ENCODE measurements around the gene FECH. TPM values are rescaled to one million over a fixed set of nuclear protein-coding genes. Genes with fewer than 3 reads are reported as not detected.
"Not testable (repeated sequence)": the region's sequence is repeated elsewhere in the genome, so short reads cannot be mapped to it uniquely, and the experiment has no call there.

The FECH gene
- polyA plus RNA-seq, 1 donor from 2014 or later: 13.2 TPM

DNA sequence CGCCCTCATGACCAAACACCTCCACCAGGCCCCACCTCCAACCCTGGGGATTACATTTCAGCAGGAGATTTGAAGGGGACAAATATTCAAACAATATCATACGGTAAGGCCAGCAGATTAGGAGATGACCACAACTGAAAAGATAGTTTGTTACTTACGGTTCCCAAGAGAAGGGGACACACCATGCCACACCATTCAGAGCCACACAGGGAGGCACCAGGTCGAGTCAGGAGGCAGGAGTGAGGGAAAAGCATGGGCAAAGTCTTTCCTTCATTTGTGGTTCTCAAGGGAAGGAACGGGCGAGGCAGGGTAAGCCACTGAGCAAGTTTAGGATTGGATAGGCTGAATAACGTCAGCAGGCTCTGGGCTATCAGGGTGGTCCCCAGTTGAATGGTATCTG is 57.4 kb downstream of the FECH start:
- Mint-ChIP-seq H3K27me3 (peaks cover 2% of the 10 kb centered on the region), H3K27ac (no peak overlapping the region), H3K9me3 (peaks cover 0 to 3% (median 0%) of the 10 kb centered on the region in 3 donors), H3K4me3 (peak overlapping the region in 1 of 4 donors; percentile 18), H3K4me1 (peaks cover 0 to 3% (median 0%) of the 10 kb centered on the region in 3 donors), H3K36me3 (peaks cover 1% of the 10 kb centered on the region)

DNA sequence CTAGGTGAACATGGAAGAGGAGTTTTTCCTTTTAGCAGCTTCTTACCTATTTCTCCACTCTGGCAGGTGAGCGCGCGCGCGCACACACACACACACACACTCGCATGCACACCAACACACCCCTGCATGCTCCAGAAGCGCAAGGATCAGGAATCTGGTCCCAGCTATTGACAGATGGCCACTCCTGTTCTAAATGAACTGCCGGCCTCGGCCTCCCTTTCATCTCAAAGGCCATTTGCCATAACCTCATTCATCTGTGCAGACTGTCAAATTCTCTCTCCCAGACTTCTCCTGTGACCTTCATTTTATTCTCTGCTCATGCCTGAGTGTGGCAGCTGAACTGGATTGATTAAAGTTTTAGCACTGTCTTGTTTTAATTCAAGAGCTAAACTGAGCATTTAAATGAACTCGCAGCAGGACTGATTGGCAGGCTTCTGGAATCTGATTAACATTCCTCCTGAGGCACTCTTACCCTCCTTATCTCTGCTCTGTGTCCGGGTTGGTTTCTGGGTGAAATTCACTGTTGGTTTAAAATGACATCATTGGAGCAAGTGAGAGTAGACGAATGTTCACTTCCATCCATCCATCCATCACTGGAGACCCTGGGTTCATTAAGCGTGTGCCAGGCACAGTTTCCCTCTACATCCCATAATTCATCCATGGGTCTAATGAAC is 58.8 kb downstream of the FECH start:
- Mint-ChIP-seq H3K27ac (no peak overlapping the region), H3K4me1 (peaks cover 4 to 10% (median 5%) of the 10 kb centered on the region in 3 donors), H3K4me3 (no peak overlapping the region), H3K27me3 (peaks cover 2% of the 10 kb centered on the region), H3K36me3 (peaks cover 1% of the 10 kb centered on the region), H3K9me3 (peaks cover 0 to 3% (median 0%) of the 10 kb centered on the region in 3 donors)

DNA sequence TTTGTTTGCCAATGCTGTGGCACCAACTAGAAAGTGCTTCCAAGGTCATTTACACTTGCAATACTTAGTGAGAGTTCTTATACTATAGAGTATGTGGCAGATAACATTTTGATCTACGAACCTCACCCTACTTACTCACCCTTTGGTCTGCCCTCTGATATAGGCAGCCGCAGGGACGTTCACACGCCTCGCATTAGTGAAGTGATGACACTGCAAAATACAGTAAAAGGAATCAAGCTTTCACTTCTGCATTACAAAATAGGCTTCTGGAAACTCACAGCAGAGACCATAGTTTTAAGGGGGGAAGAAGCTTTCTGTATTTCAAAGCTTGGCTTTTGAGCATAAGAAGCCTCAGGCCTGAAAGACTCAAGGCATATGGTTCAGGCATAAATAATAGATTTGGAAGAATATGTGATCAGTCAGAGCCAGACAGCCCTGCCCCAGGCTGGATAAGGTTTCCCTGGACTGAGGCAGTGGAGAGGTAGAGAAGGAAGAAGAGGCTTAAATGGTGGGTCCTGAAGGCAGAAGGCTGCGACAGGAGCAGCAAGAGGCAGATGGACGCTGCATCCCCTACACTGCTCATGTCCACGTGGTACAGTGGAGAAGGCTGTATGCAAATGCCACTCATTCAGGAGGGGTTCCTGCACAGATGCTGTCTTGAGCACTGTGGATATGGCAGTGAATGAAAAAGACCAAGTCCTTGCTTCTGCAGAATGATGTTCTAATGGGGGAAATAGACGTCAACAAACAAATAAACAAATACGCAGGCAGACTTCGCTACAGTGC is 63.1 kb downstream of the FECH start:
- no peaks in the 10 kb centered on the region for H3K9me3 Mint-ChIP-seq
- H3K36me3 Mint-ChIP-seq: peaks cover 3% of the 10 kb centered on the region
- peaks cover 6% of the 10 kb centered on the region for H3K27me3 Mint-ChIP-seq
- no peak overlapping the region for H3K27ac Mint-ChIP-seq
- H3K4me1 Mint-ChIP-seq: peaks cover 5 to 10% (median 6%) of the 10 kb centered on the region in 3 donors
- no peak overlapping the region for H3K4me3 Mint-ChIP-seq

DNA sequence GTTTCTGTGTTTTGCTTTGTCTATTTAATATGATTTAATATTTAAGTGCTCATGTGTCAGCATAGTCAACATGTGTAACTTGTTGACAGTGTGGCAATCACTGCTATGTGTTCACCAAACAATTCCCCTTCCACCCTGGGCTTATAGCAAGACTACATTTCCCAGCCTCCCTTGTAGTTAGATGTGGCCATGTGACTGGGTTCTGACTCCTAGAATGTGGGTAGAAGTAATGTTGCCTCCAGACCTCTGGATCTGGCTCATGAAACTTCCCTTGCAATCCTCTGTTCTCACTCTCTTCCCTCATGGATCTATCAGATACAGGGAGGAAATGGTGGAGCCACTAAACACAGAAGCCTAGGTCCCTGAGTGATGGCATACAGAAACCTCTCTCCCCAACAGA is 64.2 kb downstream of the FECH start:
- H3K4me3 Mint-ChIP-seq, H3K36me3 Mint-ChIP-seq, H3K27ac Mint-ChIP-seq, H3K9me3 Mint-ChIP-seq: not testable (repeated sequence)
- Mint-ChIP-seq H3K4me1 (peaks cover 5 to 10% (median 6%) of the 10 kb centered on the region in 3 donors), H3K27me3 (peaks cover 12% of the 10 kb centered on the region)

DNA sequence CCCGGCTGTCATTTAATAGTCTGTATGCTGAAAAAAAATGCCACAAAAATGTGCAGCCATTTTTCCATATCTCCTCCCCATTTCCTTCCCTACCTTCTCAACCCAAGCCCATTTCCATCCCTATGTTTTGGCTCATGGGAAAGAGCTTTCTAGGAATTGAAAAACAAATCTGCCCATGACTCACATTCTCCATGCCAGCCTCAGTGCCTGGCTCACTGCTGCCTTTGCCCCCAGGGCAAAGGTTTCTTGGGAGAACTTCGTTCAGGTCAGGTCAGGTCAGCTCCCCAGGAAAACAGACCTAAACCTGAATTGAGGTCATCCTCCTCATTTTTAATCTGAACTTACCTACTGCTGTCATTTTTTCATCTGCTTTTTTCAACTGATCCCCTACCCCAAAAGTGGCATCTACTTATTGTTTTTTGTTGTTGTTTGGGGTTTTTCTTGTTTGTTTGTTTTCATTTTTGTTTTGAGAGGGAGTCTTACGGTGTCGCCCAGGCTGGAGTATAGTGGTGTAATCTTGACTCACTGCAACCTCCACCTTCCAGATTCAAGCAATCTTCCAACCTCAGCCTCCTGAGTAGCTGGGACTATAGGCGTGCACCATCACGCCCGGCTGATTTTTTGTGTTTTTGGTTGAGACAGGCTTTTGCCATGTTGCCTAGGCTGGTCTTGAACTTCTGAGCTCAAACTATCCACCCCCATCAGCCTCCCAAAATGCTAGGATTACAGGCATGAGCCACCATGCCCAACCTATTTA is 66.7 kb downstream of the FECH start:
- Mint-ChIP-seq H3K36me3 (peaks cover 2% of the 10 kb centered on the region), H3K4me1 (peaks cover 5 to 10% (median 6%) of the 10 kb centered on the region in 3 donors), H3K27me3 (peaks cover 12% of the 10 kb centered on the region), H3K9me3 (peaks cover 0 to 2% (median 2%) of the 10 kb centered on the region in 3 donors), H3K4me3 (peak overlapping the region in 1 of 4 donors; percentile 28), H3K27ac (peak overlapping the region in 1 of 3 donors; percentile 53)

DNA sequence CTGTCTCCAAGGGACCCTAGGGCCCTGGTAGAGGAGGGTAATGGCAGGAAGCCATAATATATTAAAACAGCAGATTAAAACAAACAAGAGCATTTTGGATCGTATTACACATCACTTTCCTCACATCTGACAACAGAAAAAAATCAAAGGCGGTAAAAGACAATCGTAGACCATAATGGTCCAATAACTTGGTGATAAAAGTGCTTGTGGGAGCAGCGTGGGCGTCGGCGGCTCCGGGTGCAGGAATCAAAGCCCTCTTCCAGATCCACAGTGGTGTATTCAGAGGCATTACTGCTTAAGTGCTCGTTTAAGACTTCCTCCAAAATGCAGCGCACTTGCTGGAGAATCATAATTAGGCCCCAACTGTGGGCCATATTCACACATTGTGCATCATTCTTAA is 68.0 kb downstream of the FECH start:
- Mint-ChIP-seq H3K4me3 (no peak overlapping the region), H3K27ac (no peak overlapping the region), H3K27me3 (peaks cover 12% of the 10 kb centered on the region), H3K9me3 (peaks cover 0 to 2% (median 2%) of the 10 kb centered on the region in 3 donors), H3K36me3 (peaks cover 2% of the 10 kb centered on the region), H3K4me1 (peaks cover 5 to 6% (median 5%) of the 10 kb centered on the region in 3 donors)

DNA sequence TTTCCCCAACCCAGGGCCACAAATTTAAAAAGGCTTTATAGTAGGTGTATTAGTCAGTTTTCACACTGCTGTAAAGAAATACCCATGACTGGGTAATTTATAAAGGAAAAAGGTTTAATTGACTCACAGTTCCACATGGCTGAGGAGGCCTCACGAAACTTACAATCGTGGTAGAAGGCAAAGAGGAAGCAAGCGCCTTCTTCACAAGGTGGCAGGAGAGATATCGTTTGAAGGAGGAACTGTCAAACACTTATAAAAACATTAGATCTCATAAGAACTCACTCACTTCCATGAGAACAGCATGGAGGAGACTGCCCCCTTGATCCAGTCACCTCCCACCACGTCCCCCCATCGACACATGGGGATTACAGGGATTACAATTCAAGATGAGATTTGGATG is 70.4 kb downstream of the FECH start:
- H3K36me3 Mint-ChIP-seq: peaks cover 2% of the 10 kb centered on the region
- H3K27ac Mint-ChIP-seq: no peak overlapping the region
- no peak overlapping the region for H3K4me3 Mint-ChIP-seq
- peaks cover 0 to 4% (median 2%) of the 10 kb centered on the region in 3 donors for H3K9me3 Mint-ChIP-seq
- H3K4me1 Mint-ChIP-seq: peaks cover 0 to 2% (median 0%) of the 10 kb centered on the region in 3 donors
- H3K27me3 Mint-ChIP-seq: peaks cover 14% of the 10 kb centered on the region

DNA sequence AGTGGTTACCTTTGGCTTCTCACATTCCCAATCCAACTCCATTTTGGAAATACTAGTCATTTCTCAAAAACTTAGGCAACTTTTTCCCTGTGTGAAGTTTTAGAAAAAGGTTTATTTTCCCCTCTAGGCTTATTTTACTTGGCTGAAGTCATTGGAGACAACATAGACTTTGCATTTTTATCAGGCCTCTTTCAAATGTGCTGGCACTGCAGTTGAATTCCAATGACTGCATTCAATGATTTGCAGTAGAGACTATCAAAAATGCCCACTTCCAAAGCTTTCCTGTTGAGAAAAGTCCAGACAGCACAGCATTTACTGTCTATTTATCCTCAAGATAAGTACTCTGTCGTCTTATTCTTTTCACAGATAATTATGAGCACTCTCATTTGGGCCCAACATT is 81.3 kb downstream of the FECH start:
- no peak overlapping the region for H3K4me3 Mint-ChIP-seq
- peaks cover 2% of the 10 kb centered on the region for H3K27me3 Mint-ChIP-seq
- no peaks in the 10 kb centered on the region for H3K4me1 Mint-ChIP-seq
- H3K9me3 Mint-ChIP-seq: no peaks in the 10 kb centered on the region
- H3K27ac Mint-ChIP-seq: no peak overlapping the region
- H3K36me3 Mint-ChIP-seq: no peaks in the 10 kb centered on the region

DNA sequence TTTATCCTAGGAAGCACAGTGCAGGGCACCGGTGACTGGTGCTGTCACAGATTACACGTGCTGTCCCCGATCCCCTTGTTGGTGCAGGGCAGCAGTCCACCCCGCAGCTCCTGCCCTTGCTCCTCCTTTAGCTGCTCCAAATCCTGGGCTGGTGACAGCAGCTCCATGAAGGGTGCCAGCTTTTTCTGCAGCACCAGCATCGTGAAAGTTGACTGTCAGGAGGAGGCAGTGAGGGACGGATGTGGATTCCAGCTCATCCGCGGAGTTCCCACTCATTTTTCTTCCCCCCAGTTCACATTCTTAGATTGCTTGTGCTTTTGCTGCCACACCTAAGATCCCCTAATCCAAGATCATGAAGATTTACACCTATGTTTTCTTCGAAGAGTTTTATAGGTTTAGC is 83.9 kb downstream of the FECH start:
- Mint-ChIP-seq H3K36me3 (no peaks in the 10 kb centered on the region), H3K4me3 (no peak overlapping the region)

DNA sequence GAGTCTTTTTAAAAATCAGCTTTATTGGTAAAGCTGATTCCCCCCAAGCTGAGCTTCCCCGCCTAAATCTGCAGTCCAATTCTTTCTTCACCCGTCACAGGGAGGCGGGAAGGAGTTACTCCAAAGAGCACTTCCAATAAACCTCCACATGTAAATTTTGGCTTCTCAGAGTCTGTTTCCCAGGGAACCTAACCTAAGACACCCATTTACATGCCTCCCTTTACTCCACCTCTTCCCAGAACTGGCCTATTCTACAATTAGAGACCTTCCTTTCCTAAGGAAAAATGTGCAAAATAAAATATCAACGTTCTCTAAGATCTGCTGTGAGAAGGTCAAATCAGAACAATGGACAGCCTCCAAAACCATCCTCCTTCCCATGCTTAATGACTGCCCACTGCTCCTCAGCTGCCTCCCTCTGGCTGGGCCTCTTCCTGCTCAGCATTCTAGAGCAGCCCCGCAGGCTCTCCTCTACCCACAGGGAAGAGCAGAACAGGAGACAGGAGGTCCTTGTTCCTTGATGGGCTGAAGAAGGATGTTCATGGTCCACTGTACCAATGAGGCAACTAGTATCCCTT is 87.7 kb downstream of the FECH start:
- no peak overlapping the region for H3K4me3 Mint-ChIP-seq

More for the DNA sequence above, 83.9 kb downstream of the FECH start:
- H3K27me3 Mint-ChIP-seq: peaks cover 2% of the 10 kb centered on the region
- no peaks in the 10 kb centered on the region for H3K9me3 Mint-ChIP-seq
- H3K27ac Mint-ChIP-seq: no peak overlapping the region
- no peaks in the 10 kb centered on the region for H3K4me1 Mint-ChIP-seq

More for the DNA sequence above, 87.7 kb downstream of the FECH start:
- Mint-ChIP-seq H3K36me3 (no peaks in the 10 kb centered on the region), H3K27me3 (peaks cover 7% of the 10 kb centered on the region), H3K4me1 (no peaks in the 10 kb centered on the region), H3K27ac (no peak overlapping the region), H3K9me3 (peaks cover 0 to 1% (median 0%) of the 10 kb centered on the region in 3 donors)

Other genes with a start within 250 kb of the FECH start
- gene ST8SIA3, start 234.1 kb downstream of the FECH start, polyA plus RNA-seq: not detected
- gene ONECUT2, start 151.3 kb downstream of the FECH start, polyA plus RNA-seq: not detected
- gene NARS1, start 35.1 kb upstream of the FECH start, polyA plus RNA-seq: 45.0 TPM
- 0.50 TPM for gene ATP8B1, start 216.6 kb upstream of the FECH start, polyA plus RNA-seq